Inflammatory macrophage (primary cell): ENCODE results near the gene CCDC57.
A peak's percentile ranks its signal among the peaks of the same experiment; 100 is the strongest.
"Not testable (repeated sequence)": the region's sequence is repeated elsewhere in the genome, so short reads cannot be mapped to it uniquely, and the experiment has no call there.

Experiments used
- DNase-seq, 2 donors: peaks; one replicate each; pipeline ENCODE4 v3.0.0-alpha.2; 2020 to 2022
- total RNA-seq, 18 experiments: gene quantifications; one replicate each; lab custom pipeline; 2026; ENCODE audit warnings: mixed read lengths in 6 of 18, inconsistent platforms in 2 of 18; lab: John Stamatoyannopoulos, UW

CCDC57 gene, protein sequence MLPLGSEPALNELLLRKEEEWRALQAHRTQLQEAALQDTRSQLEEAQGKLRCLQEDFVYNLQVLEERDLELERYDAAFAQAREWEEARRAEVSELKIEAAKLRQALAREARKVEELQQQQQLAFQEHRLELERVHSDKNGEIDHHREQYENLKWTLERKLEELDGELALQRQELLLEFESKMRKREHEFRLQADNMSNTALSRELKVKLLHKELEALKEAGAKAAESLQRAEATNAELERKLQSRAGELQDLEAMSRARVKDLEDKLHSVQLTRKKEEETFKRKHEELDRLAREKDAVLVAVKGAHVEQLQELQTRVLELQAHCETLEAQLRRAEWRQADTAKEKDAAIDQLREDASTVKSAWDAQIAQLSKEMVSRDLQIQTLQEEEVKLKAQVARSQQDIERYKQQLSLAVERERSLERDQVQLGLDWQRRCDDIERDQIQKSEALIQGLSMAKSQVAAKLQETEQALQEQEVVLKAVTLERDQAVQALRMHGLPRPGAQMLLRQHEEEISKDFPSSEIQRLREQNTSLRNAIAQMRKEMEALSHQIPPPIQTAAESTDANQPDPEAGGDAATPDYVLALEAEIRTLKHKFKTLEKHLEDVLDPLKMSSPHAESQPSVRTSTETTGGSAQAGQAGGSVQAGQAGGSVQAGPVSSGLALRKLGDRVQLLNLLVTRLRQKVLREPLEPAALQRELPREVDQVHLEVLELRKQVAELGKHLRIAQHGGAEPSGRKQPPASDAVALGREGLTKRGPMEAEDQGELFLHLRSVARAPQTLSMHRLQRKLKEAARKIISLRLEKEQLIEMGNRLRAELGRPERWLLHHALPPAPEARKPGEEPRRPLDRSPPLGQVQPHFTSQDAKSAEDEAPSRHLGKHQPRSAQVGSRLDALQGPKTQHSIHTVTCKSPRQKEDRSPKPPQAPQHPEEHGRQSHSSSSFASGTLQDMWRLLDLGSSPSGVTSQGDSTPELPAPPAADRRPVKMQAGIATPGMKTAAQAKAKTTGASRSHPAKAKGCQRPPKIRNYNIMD
- total RNA-seq, result 5.2 to 45.5 (median 22.5) reads per million in 18 experiments

DNA sequence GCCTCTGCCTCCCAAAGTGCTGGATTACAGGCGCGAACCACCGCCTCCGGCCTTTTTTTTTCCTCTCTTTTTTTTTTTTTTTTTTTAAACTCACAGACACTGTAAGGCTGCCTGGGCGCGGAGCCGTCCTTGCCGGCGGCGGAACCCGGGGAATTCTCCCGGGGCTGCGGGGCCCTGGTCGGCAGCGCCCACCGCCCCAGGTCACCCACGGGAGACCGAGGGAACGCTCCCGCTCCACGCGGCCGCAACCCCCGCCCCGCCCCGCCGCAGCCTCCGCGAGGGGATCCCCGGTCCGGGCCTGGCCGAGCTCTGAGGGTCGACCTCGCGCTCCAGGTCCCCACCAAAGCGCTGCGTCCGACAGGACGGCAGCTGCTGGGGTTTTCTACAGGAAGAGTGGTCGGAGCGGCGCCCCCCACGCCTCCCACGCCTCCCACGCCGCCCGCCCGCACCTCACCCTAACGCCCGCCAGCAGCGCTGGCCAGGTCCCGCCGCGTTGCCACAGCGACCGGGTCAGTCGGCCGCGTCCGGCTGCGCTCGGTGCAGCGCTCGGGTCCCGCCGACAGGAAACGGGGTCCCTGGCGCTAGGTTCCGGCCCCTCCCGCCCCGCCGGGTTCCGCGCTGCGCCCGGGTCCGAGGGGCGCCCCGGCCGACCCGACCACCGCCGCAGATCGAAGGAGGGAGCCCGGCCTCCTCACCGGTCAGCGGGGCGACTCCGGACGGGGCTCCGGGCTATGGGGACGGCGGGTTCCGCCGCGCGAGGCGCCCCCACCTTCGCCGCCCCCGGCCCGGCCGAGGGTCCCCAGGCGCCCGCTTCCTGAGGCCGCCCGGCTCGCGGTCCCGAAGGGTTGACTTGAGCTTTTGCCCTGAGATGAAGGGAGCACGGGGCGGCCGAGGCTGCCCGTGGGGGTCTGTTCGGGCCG is at the start of gene CCDC57:
Gene CCDC57 (minus strand): TSS at position 512 of the 920 bp plus-strand sequence. CDS start 10,898 bp downstream, outside the sequence.
- peak; percentile 77 to 92 for DNase-seq

DNA sequence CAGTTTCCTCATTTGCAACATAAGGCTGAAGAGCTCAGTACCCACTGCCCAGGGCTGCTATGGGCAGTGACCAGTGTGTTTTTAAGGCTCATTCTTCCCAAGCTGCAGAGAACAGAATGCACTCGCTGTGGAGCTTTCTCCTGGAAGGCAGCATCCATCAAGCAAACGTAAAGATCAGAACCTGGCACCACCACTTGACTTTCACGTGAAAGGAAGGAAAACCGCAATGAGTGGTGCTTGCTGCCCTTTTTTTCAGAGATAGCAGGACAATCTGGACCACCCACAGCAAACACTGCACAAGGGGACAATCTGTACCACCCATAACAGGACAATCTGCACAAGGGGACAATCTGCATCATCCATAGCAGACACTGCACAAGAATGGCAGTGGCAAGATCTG is 49.7 kb upstream of the CCDC57 start:
- DNase-seq, result no peak

DNA sequence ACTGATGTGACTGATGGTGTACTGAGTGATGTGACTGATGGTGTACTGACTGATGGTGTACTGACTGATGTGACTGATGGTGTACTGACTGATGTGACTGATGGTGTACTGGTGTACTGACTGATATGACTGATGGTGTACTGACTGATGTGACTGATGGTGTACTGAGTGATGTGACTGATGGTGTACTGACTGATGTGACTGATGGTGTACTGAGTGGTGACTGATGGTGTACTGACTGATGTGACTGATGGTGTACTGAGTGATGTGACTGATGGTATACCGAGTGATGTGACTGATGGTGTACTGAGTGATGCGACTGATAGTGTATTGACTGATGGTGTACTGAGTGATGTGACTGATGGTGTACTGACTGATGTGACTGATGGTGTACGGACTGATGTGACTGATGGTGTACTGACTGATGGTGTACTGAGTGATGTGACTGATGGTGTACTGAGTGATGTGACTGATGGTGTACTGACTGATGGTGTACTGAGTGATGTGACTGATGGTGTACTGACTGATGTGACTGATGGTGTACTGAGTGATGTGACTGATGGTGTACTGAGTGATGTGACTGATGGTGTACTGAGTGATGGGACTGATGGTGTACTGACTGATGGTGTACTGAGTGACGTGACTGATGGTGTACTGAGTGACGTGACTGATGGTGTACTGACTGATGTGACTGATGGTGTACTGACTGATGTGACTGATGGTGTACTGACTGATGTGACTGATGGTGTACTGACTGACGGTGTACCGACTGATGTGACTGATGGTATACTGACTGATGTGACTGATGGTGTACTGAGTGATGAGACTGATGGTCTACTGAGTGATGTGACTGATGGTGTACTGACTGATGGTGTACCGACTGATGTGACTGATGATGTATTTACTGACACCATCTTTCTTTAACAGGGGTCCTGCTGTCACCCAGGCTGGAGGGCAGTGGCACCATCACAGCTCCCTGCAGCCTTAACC is 47.6 kb upstream of the CCDC57 start:
- not testable (repeated sequence) for DNase-seq

DNA sequence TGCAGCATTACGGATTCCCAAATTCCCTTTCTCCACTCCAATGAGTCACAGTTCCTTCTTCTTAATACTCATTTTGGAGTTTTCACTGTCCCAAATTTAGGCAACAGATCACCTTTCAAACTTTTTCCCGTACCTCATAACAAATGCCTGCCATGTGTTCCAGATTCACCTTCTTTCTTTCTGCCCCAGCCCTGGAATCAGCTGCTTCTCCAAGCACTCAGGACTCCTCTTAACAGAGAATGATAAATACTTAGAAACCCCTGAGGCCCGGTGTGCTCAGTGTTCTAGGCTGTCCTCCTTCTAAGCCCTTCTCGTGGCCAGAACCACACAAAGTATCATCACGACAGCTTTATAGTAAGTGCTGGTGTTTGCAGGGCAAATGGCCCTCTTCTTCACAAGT is 45.9 kb upstream of the CCDC57 start:
- DNase-seq, result no peak

DNA sequence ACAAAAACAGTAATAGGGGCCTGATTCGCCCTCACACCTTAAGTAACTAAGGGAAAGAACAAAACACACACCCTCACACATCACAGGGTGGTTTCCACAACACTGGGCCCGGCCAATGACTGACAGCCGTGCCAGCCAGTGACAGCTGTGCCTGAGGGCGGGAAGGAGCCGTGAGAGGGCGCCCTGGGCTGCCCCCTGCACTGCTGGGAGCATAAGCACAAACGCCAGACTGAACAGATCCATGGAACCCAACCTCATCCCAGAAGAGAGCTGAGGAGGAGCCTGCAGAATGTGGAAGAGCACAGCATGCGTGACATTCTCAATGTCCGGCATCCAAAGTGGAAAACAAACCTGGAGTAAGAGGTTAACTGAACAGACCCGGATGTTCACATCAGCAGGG is 44.8 kb upstream of the CCDC57 start:
- DNase-seq, result no peak

DNA sequence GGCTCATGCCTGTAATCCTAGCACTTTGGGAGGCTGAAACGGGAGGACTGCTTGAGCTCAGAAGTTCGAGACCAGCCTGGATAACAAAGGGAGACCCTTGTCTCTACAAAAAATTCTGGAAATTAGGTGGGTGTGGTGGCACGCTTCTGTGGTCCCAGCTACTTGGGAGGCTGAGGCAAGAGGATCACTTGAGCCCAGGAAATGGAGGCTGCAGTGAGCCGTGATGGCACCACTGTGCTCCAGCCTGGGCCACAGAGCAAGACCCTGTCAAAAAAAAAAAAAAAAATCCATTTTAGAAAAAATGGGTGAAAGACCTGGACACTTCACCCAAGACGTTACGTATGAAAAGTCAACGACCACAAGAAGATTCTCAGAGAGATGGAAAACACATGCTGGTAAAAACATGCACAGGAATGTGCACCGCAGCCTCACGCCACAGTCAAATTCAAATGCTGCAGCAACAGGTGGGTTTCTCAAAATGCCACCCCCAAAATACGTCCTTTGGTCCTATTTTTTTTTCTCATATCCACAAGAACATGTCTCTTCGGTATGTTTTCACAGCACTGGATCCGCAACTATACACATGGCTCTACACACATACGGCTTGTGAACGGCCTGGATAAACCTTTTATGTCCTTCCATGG is 43.7 kb upstream of the CCDC57 start:
- DNase-seq, result no peak

DNA sequence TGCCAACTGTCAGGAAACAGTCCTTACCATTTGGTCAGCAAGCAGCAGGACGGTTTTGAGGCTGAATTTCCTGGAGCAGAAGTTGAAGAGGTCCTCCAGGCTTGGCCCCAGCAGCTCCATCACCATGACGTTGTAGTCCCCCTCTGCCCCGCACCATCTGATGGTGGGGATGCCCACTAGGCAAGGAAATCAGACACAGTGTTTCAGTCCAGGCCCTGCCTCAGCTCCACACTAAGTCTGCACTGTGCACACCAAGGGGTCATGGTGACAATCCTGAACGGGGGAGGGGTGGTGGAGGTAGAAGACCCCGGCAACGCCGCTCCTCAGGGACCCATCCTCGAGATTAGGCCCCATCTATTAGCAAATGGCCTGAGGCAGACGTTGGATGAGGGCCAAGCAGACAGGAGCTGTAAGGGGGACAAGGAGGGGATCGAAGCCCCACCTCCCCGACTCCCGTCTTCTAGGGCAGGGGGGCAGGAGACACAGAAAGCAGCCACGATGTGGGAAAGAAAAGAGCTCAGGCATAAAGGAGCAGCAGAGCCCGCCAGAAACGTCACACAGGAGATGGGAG is 42.8 kb upstream of the CCDC57 start:
- no peak for DNase-seq

DNA sequence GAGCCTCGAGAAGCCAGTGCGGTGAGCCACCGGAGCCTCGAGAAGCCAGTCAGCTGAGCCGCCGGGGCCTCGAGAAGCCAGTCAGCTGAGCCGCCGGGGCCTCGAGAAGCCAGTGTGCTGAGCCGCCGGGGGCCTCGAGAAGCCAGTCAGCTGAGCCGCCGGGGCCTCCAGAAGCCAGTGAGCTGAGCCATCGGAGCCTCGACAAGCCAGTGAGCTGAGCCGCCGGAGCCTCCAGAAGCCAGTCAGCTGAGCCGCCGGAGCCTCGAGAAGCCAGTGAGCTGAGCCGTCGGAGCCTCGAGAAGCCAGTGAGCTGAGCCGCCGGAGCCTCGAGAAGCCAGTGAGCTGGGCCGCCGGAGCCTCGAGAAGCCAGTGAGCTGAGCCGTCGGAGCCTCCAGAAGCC is 42.1 kb upstream of the CCDC57 start:
- not testable (repeated sequence) for DNase-seq

DNA sequence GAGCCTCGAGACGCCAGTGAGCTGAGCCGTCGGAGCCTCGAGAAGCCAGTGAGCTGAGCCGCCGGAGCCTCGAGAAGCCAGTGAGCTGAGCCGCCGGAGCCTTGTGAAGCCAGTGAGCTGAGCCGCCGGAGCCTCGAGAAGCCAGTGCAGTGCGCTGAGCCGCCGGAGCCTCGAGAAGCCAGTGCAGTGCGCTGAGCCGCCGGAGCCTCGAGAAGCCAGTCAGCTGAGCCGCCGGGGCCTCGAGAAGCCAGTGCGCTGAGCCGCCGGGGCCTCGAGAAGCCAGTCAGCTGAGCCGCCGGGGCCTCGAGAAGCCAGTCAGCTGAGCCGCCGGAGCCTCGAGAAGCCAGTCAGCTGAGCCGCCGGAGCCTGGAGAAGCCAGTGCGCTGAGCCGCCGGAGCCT is 41.5 kb upstream of the CCDC57 start:
- DNase-seq, result not testable (repeated sequence)

DNA sequence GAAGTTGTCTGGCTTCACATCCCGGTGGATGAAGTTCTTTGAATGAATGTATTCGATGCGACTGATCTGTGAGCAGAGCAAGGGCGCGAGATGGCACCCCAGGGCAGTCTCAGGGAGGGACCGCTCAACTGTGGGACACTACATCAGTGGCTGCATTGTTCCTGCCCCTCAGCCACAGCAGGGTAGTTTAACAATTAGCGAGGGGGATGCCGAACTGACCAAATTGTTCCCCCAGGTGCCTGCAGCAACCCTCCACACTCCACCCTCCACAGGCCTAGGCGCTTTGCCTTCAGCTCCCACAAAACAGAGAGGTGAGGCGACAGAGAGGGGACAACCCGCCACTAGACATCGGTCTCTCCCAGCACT is 40.5 kb upstream of the CCDC57 start:
- no peak for DNase-seq

DNA sequence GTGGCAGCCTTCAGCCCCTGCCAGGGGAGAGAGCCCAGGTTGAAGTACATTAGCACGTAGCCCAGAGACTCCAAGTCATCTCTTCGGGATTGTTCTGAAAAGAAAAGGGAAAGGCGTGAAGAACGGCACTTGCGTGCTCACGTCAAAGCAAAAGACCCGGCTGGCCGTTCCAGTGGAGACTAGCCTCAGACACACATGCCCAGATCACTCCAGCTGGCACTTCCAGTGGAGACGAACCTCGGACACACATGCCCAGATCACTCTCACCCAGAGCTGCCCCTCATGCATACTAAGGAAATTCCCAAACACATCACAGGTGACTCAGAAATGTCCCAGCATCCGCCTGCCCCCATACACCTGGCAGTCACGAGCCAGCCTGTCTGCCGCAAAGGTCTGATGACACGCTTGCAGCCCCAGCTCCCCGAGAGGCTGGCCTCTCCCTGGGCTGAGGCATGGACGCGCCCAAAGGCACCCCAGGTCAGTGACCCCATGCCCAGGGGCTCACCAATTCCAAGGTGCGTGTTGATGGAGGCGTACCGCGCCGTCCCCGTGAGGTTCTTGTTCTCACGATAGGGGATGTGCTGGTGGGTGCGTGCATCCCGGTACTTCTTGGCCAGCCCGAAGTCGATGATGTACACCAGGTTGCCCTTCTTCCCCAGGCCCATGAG is 40.0 kb upstream of the CCDC57 start:
- no peak for DNase-seq

DNA sequence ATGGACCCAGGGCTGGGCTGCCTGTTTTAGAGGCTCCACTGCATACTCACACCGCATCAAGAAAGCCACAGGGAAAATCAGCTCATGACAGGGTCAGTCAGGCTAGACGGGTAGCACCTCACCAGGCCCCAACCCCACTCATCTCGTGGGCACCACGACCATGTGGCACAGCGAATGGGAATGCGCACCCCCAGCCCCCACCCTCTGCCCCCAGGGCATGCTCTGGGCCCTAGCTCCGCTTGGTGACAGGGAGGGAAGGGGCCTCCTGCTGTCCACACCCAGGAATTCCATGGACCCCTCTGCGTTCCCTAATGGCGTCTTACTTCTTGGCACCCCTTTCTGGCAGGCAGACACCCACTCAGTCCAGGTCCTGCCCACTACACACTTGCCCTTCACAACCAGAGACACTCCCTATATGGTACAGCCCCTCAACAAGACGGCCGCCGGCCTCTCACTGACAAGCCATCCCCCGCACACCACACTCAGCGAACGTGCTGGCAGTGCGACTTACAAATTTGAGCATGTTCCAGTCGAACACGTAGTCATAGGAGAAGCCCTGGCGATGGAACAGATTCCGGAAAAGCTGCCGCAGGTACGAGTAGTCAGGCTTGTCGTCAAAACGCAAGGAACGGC is 38.3 kb upstream of the CCDC57 start:
- no peak for DNase-seq

DNA sequence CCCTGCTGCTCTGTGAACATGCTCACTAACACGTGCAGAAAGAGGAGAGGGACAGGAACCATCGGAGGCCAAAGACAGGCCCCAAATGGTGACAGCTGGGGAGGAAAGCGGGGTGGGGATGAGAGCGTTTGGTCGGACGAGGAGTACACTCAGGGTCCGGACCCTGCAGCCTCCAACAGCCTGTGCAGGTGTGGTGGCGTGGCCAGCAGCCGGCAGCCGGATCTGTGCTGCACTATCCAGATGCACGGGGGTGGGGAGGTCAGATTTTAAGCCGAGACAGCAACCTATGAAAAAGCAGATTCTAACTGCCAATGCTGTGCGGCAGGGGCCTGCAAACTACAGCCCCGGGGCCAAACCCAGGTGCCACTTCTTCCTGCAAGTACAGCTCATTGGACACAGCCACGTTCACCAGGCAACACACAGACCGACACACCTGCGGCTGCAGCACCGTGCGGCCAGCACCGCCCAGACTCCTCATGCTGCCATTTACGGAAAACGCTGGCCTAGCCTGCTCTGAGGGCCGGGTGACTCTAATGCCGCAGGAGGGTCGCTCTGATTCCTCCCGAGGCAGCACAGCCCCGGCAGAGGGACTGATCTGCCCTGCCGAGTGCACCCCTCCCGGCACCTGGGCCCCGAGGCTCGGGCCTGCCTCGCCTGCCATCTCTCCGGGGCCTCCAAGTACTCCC is 37.4 kb upstream of the CCDC57 start:
- no peak for DNase-seq

DNA sequence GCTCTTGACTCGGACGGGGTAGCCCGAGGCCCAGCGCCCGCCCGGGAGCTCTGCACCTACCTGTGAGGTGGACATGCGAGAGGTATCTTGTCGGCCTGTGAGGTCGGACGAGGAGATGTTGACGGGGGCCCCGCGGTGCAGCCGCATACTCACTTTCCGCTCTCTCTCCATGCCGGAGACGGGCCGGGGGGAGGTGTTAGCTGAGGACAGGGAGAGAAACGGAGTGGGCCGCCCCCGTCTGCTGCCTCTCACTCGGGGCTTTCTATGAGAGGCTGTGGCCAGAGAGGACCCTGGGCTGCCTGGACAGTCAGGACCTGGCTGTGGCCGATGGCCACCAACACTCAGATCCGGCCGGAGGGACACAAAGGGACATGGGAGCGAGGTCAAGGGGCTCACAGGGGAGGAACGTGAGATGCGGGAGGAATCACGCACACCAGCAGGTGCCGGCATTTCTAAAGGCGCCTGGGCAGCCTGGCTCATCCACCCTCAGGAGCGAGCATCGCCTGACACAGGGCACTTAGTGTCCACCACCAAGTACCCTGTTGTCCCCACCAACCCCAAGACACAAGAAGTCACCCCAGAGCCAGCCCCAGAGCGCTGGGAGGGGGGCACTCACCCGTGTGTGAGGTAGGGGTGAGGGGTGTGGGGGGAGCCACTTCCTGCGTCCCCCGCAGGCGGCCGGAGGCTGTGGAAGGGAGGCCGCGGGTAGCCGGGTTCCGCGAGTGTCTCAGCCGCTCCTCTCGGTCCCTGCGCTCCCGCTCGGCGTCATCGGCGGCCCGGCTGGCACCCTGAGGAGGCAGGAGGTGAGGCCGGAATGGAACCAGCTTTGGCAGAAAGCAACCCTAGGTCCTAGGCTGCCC is 36.4 kb upstream of the CCDC57 start:
- no peak for DNase-seq

DNA sequence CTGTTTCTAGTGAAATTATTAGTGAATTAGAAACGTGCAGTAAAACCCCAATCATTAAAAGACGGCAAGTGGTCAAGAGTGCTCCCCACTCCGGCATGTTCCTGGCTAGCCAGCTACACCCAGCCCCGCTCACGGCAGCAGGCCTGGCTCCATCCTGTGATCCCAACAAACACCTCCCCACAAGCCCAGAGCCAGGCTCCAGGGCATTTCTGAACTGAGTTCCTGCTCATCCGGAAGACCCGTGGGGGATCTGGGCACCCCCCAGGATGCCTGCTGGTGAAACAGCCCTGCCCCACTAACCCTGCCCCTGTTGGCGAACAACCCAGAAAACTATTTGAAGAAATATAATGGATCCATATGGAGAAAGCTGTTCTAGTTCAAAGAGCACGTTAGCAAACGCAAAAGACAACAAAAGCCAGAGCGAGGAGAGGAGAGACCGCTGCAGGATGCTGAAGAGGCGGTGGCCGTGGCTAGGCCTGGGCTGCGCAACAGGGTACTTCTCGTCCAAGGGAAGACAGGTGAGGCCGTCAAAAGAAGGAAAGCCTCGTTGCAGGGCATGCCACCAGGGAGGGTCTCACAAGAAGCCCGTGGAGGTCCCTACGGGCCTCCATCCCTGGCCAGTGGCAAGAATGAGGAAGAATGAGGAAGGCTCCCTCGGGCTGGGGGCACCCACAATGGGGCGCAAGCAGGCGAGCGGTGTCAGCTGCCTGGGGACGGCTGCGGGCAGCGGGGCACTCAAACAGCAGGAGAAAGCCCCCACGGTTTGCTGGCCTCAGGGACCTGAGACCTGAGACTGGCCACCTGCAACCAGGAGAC is 35.4 kb upstream of the CCDC57 start:
- no peak for DNase-seq

DNA sequence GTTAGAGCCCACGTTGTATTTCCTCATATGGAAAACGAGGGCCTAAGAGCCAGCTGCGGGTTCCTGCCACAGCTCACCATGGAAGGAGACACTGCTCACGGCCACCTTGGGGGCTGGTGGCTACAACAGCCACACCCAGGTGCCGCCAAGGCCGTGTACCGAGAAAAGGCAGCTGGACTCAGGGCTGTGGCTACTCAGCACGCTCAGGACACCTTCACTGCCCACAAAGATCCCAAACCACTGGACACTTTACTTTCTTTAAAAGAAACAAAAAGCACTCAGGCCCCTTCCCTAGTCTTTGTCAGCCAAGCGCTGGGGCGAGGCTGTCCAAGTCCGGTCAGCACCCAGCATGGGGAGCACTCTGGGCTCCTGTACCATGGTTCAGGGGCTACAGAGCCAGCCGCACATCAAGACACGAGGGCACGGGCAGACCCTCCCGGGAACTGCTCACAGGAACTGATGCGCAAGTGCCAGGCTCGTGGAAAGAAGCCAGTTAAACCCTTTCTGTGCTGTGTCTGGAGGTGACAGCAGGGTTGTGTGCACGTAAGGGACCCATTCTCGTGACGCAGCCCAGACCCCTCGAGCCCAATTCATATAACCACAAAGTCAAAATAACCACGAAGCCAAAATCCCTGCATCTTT is 34.7 kb upstream of the CCDC57 start:
- DNase-seq, result peak in 1 of 2 donors; percentile 43
